Measurements from ENCODE around the gene CD74.

DNA sequence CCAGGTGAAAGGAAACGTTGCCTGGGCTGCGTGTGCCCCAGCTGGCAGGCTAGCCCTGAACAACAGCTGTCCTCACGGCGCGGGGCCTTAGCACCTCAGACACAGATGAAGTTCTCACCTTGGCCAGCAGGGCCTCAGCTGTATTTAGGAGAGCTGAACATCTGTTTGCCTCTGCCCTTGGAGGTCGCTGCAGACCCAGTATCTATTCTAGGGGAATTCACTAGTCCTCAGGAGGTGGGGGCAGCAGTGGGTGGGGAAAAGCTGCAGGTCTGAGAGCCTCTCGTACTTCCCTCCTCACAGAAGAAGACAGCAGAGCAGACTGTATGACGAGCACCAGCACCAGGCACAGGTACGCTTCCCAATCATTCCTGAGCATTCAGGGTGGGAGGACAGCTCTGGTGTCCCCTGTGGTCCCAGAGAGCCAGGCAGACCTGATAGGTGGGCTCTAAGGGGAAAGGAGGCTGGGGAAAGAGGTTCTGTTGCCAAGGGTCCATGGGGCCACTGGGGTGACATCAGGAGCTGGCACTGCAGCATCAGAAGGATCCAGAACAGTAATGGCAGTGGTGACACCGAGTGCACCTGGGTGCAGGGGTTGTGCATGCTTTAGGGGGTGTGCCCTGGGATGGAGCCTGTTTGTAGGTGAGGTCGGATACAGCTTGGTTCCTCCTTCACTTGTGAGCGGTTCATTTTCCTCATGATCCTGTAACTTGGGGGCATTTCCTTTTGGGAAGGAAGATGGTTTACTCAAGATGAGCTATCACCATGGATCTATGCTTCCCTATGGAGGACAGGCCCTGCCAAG lies 13.8 kb downstream of the CD74 start:
- TF ChIP-seq YY1 (IDR thresholded peaks at IDR 0.05) = no peak
- no peak for TF ChIP-seq MAX (IDR thresholded peaks at IDR 0.05)
- TF ChIP-seq, protein P1, sequence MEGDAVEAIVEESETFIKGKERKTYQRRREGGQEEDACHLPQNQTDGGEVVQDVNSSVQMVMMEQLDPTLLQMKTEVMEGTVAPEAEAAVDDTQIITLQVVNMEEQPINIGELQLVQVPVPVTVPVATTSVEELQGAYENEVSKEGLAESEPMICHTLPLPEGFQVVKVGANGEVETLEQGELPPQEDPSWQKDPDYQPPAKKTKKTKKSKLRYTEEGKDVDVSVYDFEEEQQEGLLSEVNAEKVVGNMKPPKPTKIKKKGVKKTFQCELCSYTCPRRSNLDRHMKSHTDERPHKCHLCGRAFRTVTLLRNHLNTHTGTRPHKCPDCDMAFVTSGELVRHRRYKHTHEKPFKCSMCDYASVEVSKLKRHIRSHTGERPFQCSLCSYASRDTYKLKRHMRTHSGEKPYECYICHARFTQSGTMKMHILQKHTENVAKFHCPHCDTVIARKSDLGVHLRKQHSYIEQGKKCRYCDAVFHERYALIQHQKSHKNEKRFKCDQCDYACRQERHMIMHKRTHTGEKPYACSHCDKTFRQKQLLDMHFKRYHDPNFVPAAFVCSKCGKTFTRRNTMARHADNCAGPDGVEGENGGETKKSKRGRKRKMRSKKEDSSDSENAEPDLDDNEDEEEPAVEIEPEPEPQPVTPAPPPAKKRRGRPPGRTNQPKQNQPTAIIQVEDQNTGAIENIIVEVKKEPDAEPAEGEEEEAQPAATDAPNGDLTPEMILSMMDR (IDR thresholded peaks at IDR 0.05; ENCODE audit: low read depth, low read length, missing input control) = no peak
- TF ChIP-seq, protein P2, sequence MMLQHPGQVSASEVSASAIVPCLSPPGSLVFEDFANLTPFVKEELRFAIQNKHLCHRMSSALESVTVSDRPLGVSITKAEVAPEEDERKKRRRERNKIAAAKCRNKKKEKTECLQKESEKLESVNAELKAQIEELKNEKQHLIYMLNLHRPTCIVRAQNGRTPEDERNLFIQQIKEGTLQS (IDR thresholded peaks at IDR 0.05) = no peak
- TF ChIP-seq RAD21 (IDR thresholded peaks at IDR 0.05) = peak in 1 of 2 donors; percentile 23
- TF ChIP-seq SP1 (IDR thresholded peaks at IDR 0.05) = no peak
